HepG2 (cell line): ENCODE data around the gene FAM171A2. TPM values are rescaled to one million over a fixed set of nuclear protein-coding genes. Genes with fewer than 3 reads are reported as not detected.

ENCODE experiments used
- ISL2 ChIP-seq: sonication (generic); formaldehyde crosslinking; IDR thresholded peaks from 2 replicates; pipeline ENCODE4 v1.5.0; 2020; ENCODE audit warnings: missing genetic modification reagents
- MTERF4 ChIP-seq: sonication (generic); formaldehyde crosslinking; IDR thresholded peaks from 2 replicates; pipeline ENCODE4 v1.8.0; 2023; ENCODE audit warnings: mild to moderate bottlenecking, missing genetic modification reagents
- NCOA5 ChIP-seq: sonication (generic); formaldehyde crosslinking; IDR thresholded peaks from 2 replicates; pipeline ENCODE4 v1.4.0; 2020; ENCODE audit warnings: missing genetic modification reagents
- NFKB2 ChIP-seq: sonication (generic); formaldehyde crosslinking; IDR thresholded peaks from 2 replicates; pipeline ENCODE4 v1.4.0; 2020; ENCODE audit warnings: missing genetic modification reagents, borderline replicate concordance
- RBAK ChIP-seq: sonication (generic); formaldehyde crosslinking; IDR thresholded peaks from 2 replicates; pipeline ENCODE4 v1.5.1; 2020; ENCODE audit warnings: mild to moderate bottlenecking, missing genetic modification reagents
- SP140L ChIP-seq: sonication (generic); formaldehyde crosslinking; IDR thresholded peaks from 2 replicates; pipeline ENCODE4 v1.4.0; 2020; ENCODE audit warnings: missing genetic modification reagents, borderline replicate concordance
- STAT6 ChIP-seq: sonication (generic); formaldehyde crosslinking; IDR thresholded peaks from 2 replicates; pipeline ENCODE4 v1.4.0; 2020; ENCODE audit warnings: missing genetic modification reagents, mild to moderate bottlenecking, borderline replicate concordance
- TMF1 ChIP-seq: sonication (generic); formaldehyde crosslinking; IDR thresholded peaks from 2 replicates; pipeline ENCODE4 v1.8.1; 2022; ENCODE audit warnings: low read depth, missing genetic modification reagents
- ZBTB34 ChIP-seq: sonication (generic); formaldehyde crosslinking; IDR thresholded peaks from 2 replicates; pipeline ENCODE4 v1.8.0; 2022; ENCODE audit warnings: mild to moderate bottlenecking, missing genetic modification reagents
- ZC3H13 ChIP-seq: sonication (generic); formaldehyde crosslinking; IDR thresholded peaks from 2 replicates; pipeline ENCODE4 v1.8.1; 2023; ENCODE audit warnings: mild to moderate bottlenecking, missing genetic modification reagents, moderate library complexity
- ZNF414 ChIP-seq: sonication (generic); formaldehyde crosslinking; IDR thresholded peaks from 2 replicates; pipeline ENCODE4 v1.5.0; 2020; ENCODE audit warnings: missing genetic modification reagents
- ZNF782 ChIP-seq: sonication (generic); formaldehyde crosslinking; IDR thresholded peaks from 2 replicates; pipeline ENCODE4 v1.4.0; 2020; ENCODE audit warnings: missing genetic modification reagents, mild to moderate bottlenecking, borderline replicate concordance
- polyA plus RNA-seq, 8 experiments: library from polyadenylated mRNA; depleted of rRNA in 3 of 8; stranded (reverse) in 7 of 8; unstranded in 1 of 8; fragments of >200 nt; fragmentation: Illumina TruSeq in 4 of 8; extraction: Trizol in 4 of 8; gene quantifications; 2 replicates each; pipeline versions ENCODE4 v1.2.1 to v1.2.3, GENCODE V29; 2011 to 2016; ENCODE audit warnings: low read depth in 4 of 8, missing spikeins in 1 of 8, mixed read lengths in 1 of 8; ENCODE audit not compliant: insufficient read depth in 1 of 8
- total RNA-seq, 5 experiments: library from RNA; depleted of rRNA; stranded (reverse); fragments of >200 nt; fragmentation: Illumina TruSeq; extraction: Trizol; gene quantifications; 2 replicates each; pipeline ENCODE4 v1.2.3, GENCODE V29; 2016; ENCODE audit warnings: low read depth in 1 of 5
- TF ChIP-seq, protein P1 (sequence below): sonication (generic); formaldehyde crosslinking; IDR thresholded peaks from 2 replicates; pipeline ENCODE4 v1.4.0; 2020; ENCODE audit warnings: missing genetic modification reagents
- TF ChIP-seq, protein P2 (sequence below), 2 experiments: sonication (generic) in 1 of 2; formaldehyde crosslinking in 1 of 2; IDR thresholded peaks; 2 replicates each; pipeline versions ENCODE4 v1.5.1 to v1.6.1; 2011 to 2020; ENCODE audit warnings: borderline replicate concordance in 1 of 2, low read depth in 1 of 2, low read length in 1 of 2, mild to moderate bottlenecking in 1 of 2, missing genetic modification reagents in 1 of 2, moderate library complexity in 1 of 2

The FAM171A2 gene
- total and polyA plus RNA-seq, 2 of the 13 experiments (the other 11 are each of a cell fraction or from before 2014, with no cell fraction given): 1.8 to 3.6 TPM

GRCh38 chr17:44326861-44327444 is 36.7 kb downstream of the FAM171A2 start (continued):
- TF ChIP-seq, protein P1, sequence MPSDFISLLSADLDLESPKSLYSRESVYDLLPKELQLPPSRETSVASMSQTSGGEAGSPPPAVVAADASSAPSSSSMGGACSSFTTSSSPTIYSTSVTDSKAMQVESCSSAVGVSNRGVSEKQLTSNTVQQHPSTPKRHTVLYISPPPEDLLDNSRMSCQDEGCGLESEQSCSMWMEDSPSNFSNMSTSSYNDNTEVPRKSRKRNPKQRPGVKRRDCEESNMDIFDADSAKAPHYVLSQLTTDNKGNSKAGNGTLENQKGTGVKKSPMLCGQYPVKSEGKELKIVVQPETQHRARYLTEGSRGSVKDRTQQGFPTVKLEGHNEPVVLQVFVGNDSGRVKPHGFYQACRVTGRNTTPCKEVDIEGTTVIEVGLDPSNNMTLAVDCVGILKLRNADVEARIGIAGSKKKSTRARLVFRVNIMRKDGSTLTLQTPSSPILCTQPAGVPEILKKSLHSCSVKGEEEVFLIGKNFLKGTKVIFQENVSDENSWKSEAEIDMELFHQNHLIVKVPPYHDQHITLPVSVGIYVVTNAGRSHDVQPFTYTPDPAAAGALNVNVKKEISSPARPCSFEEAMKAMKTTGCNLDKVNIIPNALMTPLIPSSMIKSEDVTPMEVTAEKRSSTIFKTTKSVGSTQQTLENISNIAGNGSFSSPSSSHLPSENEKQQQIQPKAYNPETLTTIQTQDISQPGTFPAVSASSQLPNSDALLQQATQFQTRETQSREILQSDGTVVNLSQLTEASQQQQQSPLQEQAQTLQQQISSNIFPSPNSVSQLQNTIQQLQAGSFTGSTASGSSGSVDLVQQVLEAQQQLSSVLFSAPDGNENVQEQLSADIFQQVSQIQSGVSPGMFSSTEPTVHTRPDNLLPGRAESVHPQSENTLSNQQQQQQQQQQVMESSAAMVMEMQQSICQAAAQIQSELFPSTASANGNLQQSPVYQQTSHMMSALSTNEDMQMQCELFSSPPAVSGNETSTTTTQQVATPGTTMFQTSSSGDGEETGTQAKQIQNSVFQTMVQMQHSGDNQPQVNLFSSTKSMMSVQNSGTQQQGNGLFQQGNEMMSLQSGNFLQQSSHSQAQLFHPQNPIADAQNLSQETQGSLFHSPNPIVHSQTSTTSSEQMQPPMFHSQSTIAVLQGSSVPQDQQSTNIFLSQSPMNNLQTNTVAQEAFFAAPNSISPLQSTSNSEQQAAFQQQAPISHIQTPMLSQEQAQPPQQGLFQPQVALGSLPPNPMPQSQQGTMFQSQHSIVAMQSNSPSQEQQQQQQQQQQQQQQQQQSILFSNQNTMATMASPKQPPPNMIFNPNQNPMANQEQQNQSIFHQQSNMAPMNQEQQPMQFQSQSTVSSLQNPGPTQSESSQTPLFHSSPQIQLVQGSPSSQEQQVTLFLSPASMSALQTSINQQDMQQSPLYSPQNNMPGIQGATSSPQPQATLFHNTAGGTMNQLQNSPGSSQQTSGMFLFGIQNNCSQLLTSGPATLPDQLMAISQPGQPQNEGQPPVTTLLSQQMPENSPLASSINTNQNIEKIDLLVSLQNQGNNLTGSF (CRISPR knock-in tag): no peak
- TF ChIP-seq RBAK (no peak), NFKB2 (peak; percentile 80; the same call in 1 of the 2 replicates), TMF1 (no peak), ZC3H13 (no peak), ZNF414 (CRISPR knock-in tag) (no peak), ZNF782 (no peak), ISL2 (CRISPR knock-in tag) (0 out of 2 replicates have a peak, but pooled peaks have one; percentile 29), MTERF4 (CRISPR knock-in tag) (no peak), SP140L (CRISPR knock-in tag) (no peak), ZBTB34 (CRISPR knock-in tag) (no peak), NCOA5 (CRISPR knock-in tag) (no peak), STAT6 (CRISPR knock-in tag) (peak; percentile 42; the same call in 1 of the 2 replicates)
- TF ChIP-seq, protein P2, sequence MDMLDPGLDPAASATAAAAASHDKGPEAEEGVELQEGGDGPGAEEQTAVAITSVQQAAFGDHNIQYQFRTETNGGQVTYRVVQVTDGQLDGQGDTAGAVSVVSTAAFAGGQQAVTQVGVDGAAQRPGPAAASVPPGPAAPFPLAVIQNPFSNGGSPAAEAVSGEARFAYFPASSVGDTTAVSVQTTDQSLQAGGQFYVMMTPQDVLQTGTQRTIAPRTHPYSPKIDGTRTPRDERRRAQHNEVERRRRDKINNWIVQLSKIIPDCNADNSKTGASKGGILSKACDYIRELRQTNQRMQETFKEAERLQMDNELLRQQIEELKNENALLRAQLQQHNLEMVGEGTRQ (IDR thresholded peaks at IDR 0.05; ENCODE audit: low read depth, low read length): peak; percentile 52
- TF ChIP-seq, protein P2 (CRISPR knock-in tag; IDR thresholded peaks at IDR 0.05; ENCODE audit: borderline replicate concordance): peak; percentile 72; the same call in 1 of the 2 replicates
